ENCODE results near the gene BORCS8.
"Not testable (repeated sequence)": the region's sequence is repeated elsewhere in the genome, so short reads cannot be mapped to it uniquely, and the experiment has no call there.

The BORCS8 gene

GRCh38 chr19:19140476-19140875 lies 51.5 kb downstream of the BORCS8 start:
- H3K4me3 ChIP-seq (replicated peaks in 1 of 2; ENCODE audit: low read depth in 2 of 2, low read length in 2 of 2) = no peak overlapping the region
- no peak for DNase-seq (ENCODE audit: low read depth in 2 of 2)
- TF ChIP-seq CTCF (IDR thresholded peaks at IDR 0.05; ENCODE audit: low read depth, low read length) = no peak

GRCh38 chr19:19139876-19140229 lies 52.1 kb downstream of the BORCS8 start:
- DNase-seq (ENCODE audit: low read depth in 2 of 2) = no peak
- TF ChIP-seq CTCF (IDR thresholded peaks at IDR 0.05; ENCODE audit: low read depth, low read length) = no peak
- H3K4me3 ChIP-seq (replicated peaks in 1 of 2; ENCODE audit: low read depth in 2 of 2, low read length in 2 of 2) = no peak overlapping the region

- no peak for TF ChIP-seq CTCF (IDR thresholded peaks at IDR 0.05; ENCODE audit: low read depth, low read length)
Observed at GRCh38 chr19:19138109-19138981, 53.6 kb downstream of the BORCS8 start, which contains the start of gene TMEM161A. TSS of gene TMEM161A (minus strand) at chr19:19138478. CDS start at chr19:19138428, 50 bp downstream.

GRCh38 chr19:19137556-19138108 lies 54.3 kb downstream of the BORCS8 start:
- no peak for TF ChIP-seq CTCF (IDR thresholded peaks at IDR 0.05; ENCODE audit: low read depth, low read length)
- peak overlapping the region; percentile 78 to 93 for H3K4me3 ChIP-seq (replicated peaks in 1 of 2; ENCODE audit: low read depth in 2 of 2, low read length in 2 of 2)
- peak in 1 of 2 donors; percentile 15 for DNase-seq (ENCODE audit: low read depth in 2 of 2)

More at GRCh38 chr19:19138109-19138981, 53.6 kb downstream of the BORCS8 start, which contains the start of gene TMEM161A:
- H3K4me3 ChIP-seq (replicated peaks in 1 of 2; ENCODE audit: low read depth in 2 of 2, low read length in 2 of 2) = peak within 1 kb of the TSS; percentile 78 to 93
- peak; percentile 99 to 100 for DNase-seq (ENCODE audit: low read depth in 2 of 2)

GRCh38 chr19:19135713-19136112 lies 56.2 kb downstream of the BORCS8 start:
- DNase-seq (ENCODE audit: low read depth in 2 of 2); H3K4me3 ChIP-seq (replicated peaks in 1 of 2; ENCODE audit: low read depth in 2 of 2, low read length in 2 of 2): not testable (repeated sequence)

GRCh38 chr19:19134687-19135158 lies 57.2 kb downstream of the BORCS8 start:
- H3K4me3 ChIP-seq (replicated peaks in 1 of 2; ENCODE audit: low read depth in 2 of 2, low read length in 2 of 2) = no peak overlapping the region
- TF ChIP-seq CTCF (IDR thresholded peaks at IDR 0.05; ENCODE audit: low read depth, low read length) = no peak
- no peak for DNase-seq (ENCODE audit: low read depth in 2 of 2)

GRCh38 chr19:19133985-19134384 lies 58.0 kb downstream of the BORCS8 start:
- DNase-seq (ENCODE audit: low read depth in 2 of 2) = no peak
- H3K4me3 ChIP-seq (replicated peaks in 1 of 2; ENCODE audit: low read depth in 2 of 2, low read length in 2 of 2) = no peak overlapping the region
- no peak for TF ChIP-seq CTCF (IDR thresholded peaks at IDR 0.05; ENCODE audit: low read depth, low read length)

Data from cardiac fibroblast (primary cell).